Measurements from ENCODE around the gene CCDC106. TPM values are rescaled to one million over a fixed set of nuclear protein-coding genes. Genes with fewer than 3 reads are reported as not detected.

CCDC106 gene
- total RNA-seq, 1 experiment from 2014 or later: 21.1 TPM

GRCh38 chr19:55643003-55643886 is 4.8 kb upstream of the CCDC106 start, which contains the start of gene ZNF581:
Gene ZNF581 (plus strand): TSS chr19:55643649. CDS start chr19:55644572, 923 bp downstream.
- Mint-ChIP-seq H3K4me3 (peak within 1 kb of the TSS; percentile 89), H3K27ac (peak within 1 kb of the TSS; percentile 93)
- CTCF ChIA-PET: interaction anchor here (1.0 to 2.6 kb wide), 5 partner anchors 10 to 182 kb away, joined by 5 to 12 read pairs (median 11); partner anchors contain the start of gene ISOC2
- TF ChIP-seq ELF4 (CRISPR knock-in tag; IDR thresholded peaks at IDR 0.05; ENCODE audit: low read depth) (no peak), ZNF671 (CRISPR knock-in tag; IDR thresholded peaks at IDR 0.05) (no peak), RELA (CRISPR knock-in tag; IDR thresholded peaks at IDR 0.05; ENCODE audit: borderline replicate concordance) (no peak), AFF4 (CRISPR knock-in tag; IDR thresholded peaks at IDR 0.05; ENCODE audit: borderline replicate concordance) (no peak), SMAD4 (CRISPR knock-in tag; IDR thresholded peaks at IDR 0.05) (no peak), TP53 (CRISPR knock-in tag; IDR thresholded peaks at IDR 0.05) (no peak), NFYB (CRISPR knock-in tag; conservative IDR thresholded peaks at IDR 0.05; ENCODE audit: low read depth) (peak; percentile 22; the same call in 1 of the 2 replicates), ZNF416 (CRISPR knock-in tag; IDR thresholded peaks at IDR 0.05) (no peak; the same call in 1 of the 2 replicates), ERG (CRISPR knock-in tag; IDR thresholded peaks at IDR 0.05) (0 out of 2 replicates have a peak, but pooled peaks have one; percentile 31), ZNF263 (CRISPR knock-in tag; IDR thresholded peaks at IDR 0.05; ENCODE audit: low read depth) (no peak), ZBTB21 (CRISPR knock-in tag; IDR thresholded peaks at IDR 0.05; ENCODE audit: borderline replicate concordance) (no peak), E2F1 (CRISPR knock-in tag; IDR thresholded peaks at IDR 0.05) (no peak; the same call in 1 of the 2 replicates), GRHL2 (CRISPR knock-in tag; IDR thresholded peaks at IDR 0.05; ENCODE audit: insufficient replicate concordance, severe bottlenecking) (no peak), OVOL2 (CRISPR knock-in tag; IDR thresholded peaks at IDR 0.05; ENCODE audit: borderline replicate concordance) (no peak), IRF2 (CRISPR knock-in tag; IDR thresholded peaks at IDR 0.05; ENCODE audit: borderline replicate concordance, low read depth) (no peak), MAX (CRISPR knock-in tag; IDR thresholded peaks at IDR 0.05) (no peak), CREB1 (CRISPR knock-in tag; IDR thresholded peaks at IDR 0.05) (no peak), TEAD4 (CRISPR knock-in tag; IDR thresholded peaks at IDR 0.05) (no peak), SMAD3 (CRISPR knock-in tag; IDR thresholded peaks at IDR 0.05; ENCODE audit: borderline replicate concordance) (peak; percentile 62; the same call in 1 of the 2 replicates), MYBL2 (CRISPR knock-in tag; IDR thresholded peaks at IDR 0.05) (no peak), GABPB1 (CRISPR knock-in tag; IDR thresholded peaks at IDR 0.05) (peak; percentile 70), JAZF1 (CRISPR knock-in tag; IDR thresholded peaks at IDR 0.05) (no peak), ZNF425 (CRISPR knock-in tag; conservative IDR thresholded peaks at IDR 0.05) (no peak), ESRRA (CRISPR knock-in tag; IDR thresholded peaks at IDR 0.05; ENCODE audit: borderline replicate concordance) (no peak), E2F4 (CRISPR knock-in tag; IDR thresholded peaks at IDR 0.05; ENCODE audit: borderline replicate concordance, low read depth) (no peak)

More at GRCh38 chr19:55643003-55643886, 4.8 kb upstream of the CCDC106 start, which contains the start of gene ZNF581:
- peak; percentile 72 for DNase-seq (ENCODE audit: low spot score)
- peaks cover 26% of the 10 kb centered on the region for H3K4me1 Mint-ChIP-seq
- H3K27me3 Mint-ChIP-seq (ENCODE audit: low read depth): peaks cover 9% of the 10 kb centered on the region
- peak; percentile 35 for ATAC-seq
- POLR2A ChIA-PET: no interaction called here
- H3K9me3 Mint-ChIP-seq: peaks cover 4% of the 10 kb centered on the region
- peaks cover 20% of the 10 kb centered on the region for H3K36me3 Mint-ChIP-seq

Data from WTC11 (cell line).